Peyer's patch (tissue), 4 donors: Measurements from ENCODE around the gene PXMP4.

Experiments used
- CTCF ChIP-seq, 6 experiments: fragments of 450-650 bp in 4 of 6; fragments of 200-600 bp in 2 of 6; sonication (generic) in 1 of 6; IDR thresholded peaks; one replicate each; pipeline ENCODE4 v1.5.1; 2017 to 2019; ENCODE audit warnings: antibody characterized with exemption in 6 of 6, mild to moderate bottlenecking in 3 of 6, moderate library complexity in 1 of 6
- POLR2A ChIP-seq, 2 donors: fragments of 450-650 bp; IDR thresholded peaks; one replicate each; pipeline ENCODE4 v1.5.1; 2017; ENCODE audit warnings: antibody characterized with exemption in 2 of 2, mild to moderate bottlenecking in 2 of 2, moderate library complexity in 2 of 2

- TF ChIP-seq CTCF (IDR thresholded peaks at IDR 0.05) (no peak), POLR2A (IDR thresholded peaks at IDR 0.05) (no peak)
Measured at GRCh38 chr20:33707668-33708067, 12.4 kb downstream of the PXMP4 start.
